HepG2 (cell line): ENCODE data around the gene LAMA5. TPM values are rescaled to one million over a fixed set of nuclear protein-coding genes. Genes with fewer than 3 reads are reported as not detected.
A peak's percentile ranks its signal among the peaks of the same experiment; 100 is the strongest.

ENCODE experiments used
- BHLHE40 ChIP-seq: IDR thresholded peaks from 2 replicates; pipeline ENCODE4 v1.6.1; 2011; ENCODE audit warnings: low read length, improper control_type of control experiment
- FOXO4 ChIP-seq: sonication (generic); formaldehyde crosslinking; conservative IDR thresholded peaks from 2 replicates; pipeline ENCODE4 v1.8.1; 2023; ENCODE audit warnings: missing genetic modification reagents
- KLF6 ChIP-seq: IDR thresholded peaks from 2 replicates; pipeline ENCODE4 v1.8.0; 2016; ENCODE audit warnings: missing biosample characterization, missing genetic modification reagents
- MAF1 ChIP-seq: sonication (generic); formaldehyde crosslinking; IDR thresholded peaks from 2 replicates; pipeline ENCODE4 v1.5.0; 2020; ENCODE audit warnings: missing genetic modification reagents, borderline replicate concordance
- MAZ ChIP-seq, 2 experiments: sonication (generic) in 1 of 2; formaldehyde crosslinking in 1 of 2; IDR thresholded peaks; 2 replicates each; pipeline versions ENCODE4 v1.5.0 to v1.6.1; 2012 to 2020; ENCODE audit warnings: low read depth in 2 of 2, mild to moderate bottlenecking in 2 of 2, borderline replicate concordance in 1 of 2, improper control_type of control experiment in 1 of 2, low read length in 1 of 2, missing genetic modification reagents in 1 of 2, moderate library complexity in 1 of 2
- SETDB1 ChIP-seq: sonication (generic); formaldehyde crosslinking; IDR thresholded peaks from 2 replicates; pipeline ENCODE4 v1.5.1; 2020; ENCODE audit warnings: missing genetic modification reagents, mild to moderate bottlenecking, borderline replicate concordance
- SMARCE1 ChIP-seq: fragments of 450-650 bp; IDR thresholded peaks from 2 replicates; pipeline ENCODE4 v1.6.1; 2017; ENCODE audit warnings: borderline replicate concordance
- SMYD3 ChIP-seq: sonication (generic); formaldehyde crosslinking; IDR thresholded peaks from 2 replicates; pipeline ENCODE4 v1.8.1; 2023; ENCODE audit warnings: mild to moderate bottlenecking, missing genetic modification reagents
- SPEN ChIP-seq: sonication (generic); formaldehyde crosslinking; IDR thresholded peaks from 2 replicates; pipeline ENCODE4 v1.5.1; 2020; ENCODE audit warnings: low read depth, mild to moderate bottlenecking, missing genetic modification reagents
- TBP ChIP-seq: sonication (generic); formaldehyde crosslinking; IDR thresholded peaks from 2 replicates; pipeline ENCODE4 v1.5.0; 2020; ENCODE audit warnings: missing genetic modification reagents
- THRA ChIP-seq: sonication (generic); formaldehyde crosslinking; IDR thresholded peaks from 2 replicates; pipeline ENCODE4 v1.4.0; 2020; ENCODE audit warnings: missing genetic modification reagents, borderline replicate concordance
- USF2 ChIP-seq, 2 experiments: sonication (generic) in 1 of 2; formaldehyde crosslinking in 1 of 2; IDR thresholded peaks; 2 replicates each; pipeline versions ENCODE4 v1.5.1 to v1.6.1; 2011 to 2020; ENCODE audit warnings: borderline replicate concordance in 1 of 2, low read depth in 1 of 2, low read length in 1 of 2, mild to moderate bottlenecking in 1 of 2, missing genetic modification reagents in 1 of 2, moderate library complexity in 1 of 2
- ZFP91 ChIP-seq: sonication (generic); formaldehyde crosslinking; IDR thresholded peaks from 2 replicates; pipeline ENCODE4 v1.9.0; 2022; ENCODE audit warnings: missing genetic modification reagents, mild to moderate bottlenecking, borderline replicate concordance
- ZIK1 ChIP-seq: sonication (generic); formaldehyde crosslinking; IDR thresholded peaks from 2 replicates; pipeline ENCODE4 v1.5.0; 2020; ENCODE audit warnings: mild to moderate bottlenecking, low read depth, missing genetic modification reagents, borderline replicate concordance
- ZNF232 ChIP-seq: sonication (generic); formaldehyde crosslinking; IDR thresholded peaks from 2 replicates; pipeline ENCODE4 v1.4.0; 2020; ENCODE audit warnings: missing genetic modification reagents, borderline replicate concordance
- ZNF280D ChIP-seq: sonication (generic); formaldehyde crosslinking; IDR thresholded peaks from 2 replicates; pipeline ENCODE4 v1.5.1; 2020; ENCODE audit warnings: mild to moderate bottlenecking, missing genetic modification reagents
- polyA plus RNA-seq, 8 experiments: library from polyadenylated mRNA; depleted of rRNA in 3 of 8; stranded (reverse) in 7 of 8; unstranded in 1 of 8; fragments of >200 nt; fragmentation: Illumina TruSeq in 4 of 8; extraction: Trizol in 4 of 8; gene quantifications; 2 replicates each; pipeline versions ENCODE4 v1.2.1 to v1.2.3, GENCODE V29; 2011 to 2016; ENCODE audit warnings: low read depth in 4 of 8, missing spikeins in 1 of 8, mixed read lengths in 1 of 8; ENCODE audit not compliant: insufficient read depth in 1 of 8
- total RNA-seq, 5 experiments: library from RNA; depleted of rRNA; stranded (reverse); fragments of >200 nt; fragmentation: Illumina TruSeq; extraction: Trizol; gene quantifications; 2 replicates each; pipeline ENCODE4 v1.2.3, GENCODE V29; 2016; ENCODE audit warnings: low read depth in 1 of 5

Gene LAMA5
- total and polyA plus RNA-seq, 2 of the 13 experiments (the other 11 are each of a cell fraction or from before 2014, with no cell fraction given), result 21.0 to 44.7 TPM

- TF ChIP-seq ZNF280D (CRISPR knock-in tag) (peak; percentile 76), ZNF232 (peak; percentile 89; the same call in 1 of the 2 replicates), FOXO4 (CRISPR knock-in tag) (no peak), ZIK1 (no peak; the same call in 1 of the 2 replicates), SMYD3 (CRISPR knock-in tag) (no peak), USF2 (IDR thresholded peaks at IDR 0.05; ENCODE audit: low read depth, low read length) (no peak), USF2 (CRISPR knock-in tag; IDR thresholded peaks at IDR 0.05; ENCODE audit: borderline replicate concordance) (no peak), SMARCE1 (no peak), TBP (CRISPR knock-in tag) (0 out of 2 replicates have a peak, but pooled peaks have one; percentile 31), MAF1 (CRISPR knock-in tag) (peak; percentile 84; the same call in 1 of the 2 replicates), SETDB1 (CRISPR knock-in tag) (0 out of 2 replicates have a peak, but pooled peaks have one; percentile 20), KLF6 (CRISPR knock-in tag) (peak; percentile 91; the same call in 1 of the 2 replicates), MAZ (IDR thresholded peaks at IDR 0.05; ENCODE audit: borderline replicate concordance, low read depth, low read length) (peak; percentile 80), MAZ (CRISPR knock-in tag; IDR thresholded peaks at IDR 0.05; ENCODE audit: low read depth) (peak; percentile 93), BHLHE40 (peak; percentile 43), THRA (CRISPR knock-in tag) (peak; percentile 89), SPEN (CRISPR knock-in tag) (peak; percentile 43; the same call in 1 of the 2 replicates), ZFP91 (CRISPR knock-in tag) (peak; percentile 65)
These were observed 65.3 kb downstream of the LAMA5 start (continued) for GRCh38 chr20:62301773-62302340.
